Parathyroid adenoma (tissue), 2 donors: ENCODE data around the gene SPECC1.

Source experiments
- H2AFZ ChIP-seq: fragments of 300-600 bp; sonication (generic); one replicate; pipeline ENCODE4 v1.7.0; 2017; ENCODE audit warnings: antibody characterized with exemption, mild to moderate bottlenecking
- H3K27ac ChIP-seq: fragments of 300-600 bp; sonication (generic); one replicate; pipeline ENCODE4 v1.7.0; 2017
- H3K27me3 ChIP-seq: fragments of 300-600 bp; sonication (generic); one replicate; pipeline ENCODE4 v1.7.0; 2017; ENCODE audit warnings: low read length; ENCODE audit not compliant: control insufficient read depth, insufficient read depth
- H3K36me3 ChIP-seq: fragments of 300-600 bp; sonication (generic); one replicate; pipeline ENCODE4 v1.7.0; 2017; ENCODE audit warnings: low read length; ENCODE audit not compliant: control insufficient read depth, insufficient read depth
- H3K4me1 ChIP-seq: fragments of 300-600 bp; sonication (generic); one replicate; pipeline ENCODE4 v1.7.0; 2017; ENCODE audit warnings: control low read depth
- H3K4me2 ChIP-seq: fragments of 300-600 bp; sonication (generic); one replicate; pipeline ENCODE4 v1.7.0; 2017; ENCODE audit warnings: low read length
- H3K4me3 ChIP-seq: fragments of 300-600 bp; sonication (generic); one replicate; pipeline ENCODE4 v1.7.0; 2017; ENCODE audit warnings: low read depth, low read length
- H3K79me2 ChIP-seq: fragments of 300-600 bp; sonication (generic); one replicate; pipeline ENCODE4 v1.7.0; 2017; ENCODE audit warnings: control low read depth
- H3K9ac ChIP-seq: fragments of 300-600 bp; sonication (generic); one replicate; pipeline ENCODE4 v1.7.0; 2017; ENCODE audit warnings: mild to moderate bottlenecking
- H3K9me3 ChIP-seq: fragments of 300-600 bp; sonication (generic); one replicate; pipeline ENCODE4 v1.7.0; 2017; ENCODE audit warnings: low read length; ENCODE audit not compliant: control insufficient read depth
- TF ChIP-seq, protein P1 (sequence below): fragments of 300-600 bp; sonication (generic); IDR thresholded peaks from one replicate; pipeline ENCODE4 v1.7.0; 2017; ENCODE audit warnings: antibody characterized with exemption, mild to moderate bottlenecking
- donor health status: primary hyperparathyroidism.

SPECC1 gene

DNA sequence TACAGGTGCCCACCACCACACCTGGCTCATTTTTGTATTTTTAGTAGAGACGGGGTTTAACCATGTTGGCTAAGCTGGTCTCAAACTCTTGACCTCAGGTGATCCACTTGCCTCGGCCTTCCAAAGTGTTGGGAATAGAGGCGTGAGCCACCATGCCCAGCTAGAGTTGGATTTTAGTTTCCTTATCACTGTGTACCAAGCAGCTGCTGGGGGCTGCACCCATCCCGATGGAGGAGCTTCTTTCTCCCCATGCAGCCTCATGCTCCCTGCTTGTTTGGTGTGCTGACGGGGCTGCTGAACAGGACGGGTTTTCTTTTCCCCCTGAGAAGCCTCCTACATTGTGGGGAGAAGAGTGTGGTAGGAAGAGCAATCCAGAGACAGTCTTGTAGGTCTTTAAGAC, 285.0 kb downstream of the SPECC1 start:
- Histone ChIP-seq H3K4me3 (no peak overlapping the region), H3K27ac (no peak overlapping the region), H3K4me1 (no peaks in the 10 kb centered on the region), H3K79me2 (no peaks in the 10 kb centered on the region), H3K27me3 (no peaks in the 10 kb centered on the region), H3K9me3 (no peaks in the 10 kb centered on the region), H2AFZ (no peak overlapping the region), H3K36me3 (no peaks in the 10 kb centered on the region), H3K4me2 (no peak overlapping the region), H3K9ac (no peak overlapping the region)
- TF ChIP-seq, protein P1, sequence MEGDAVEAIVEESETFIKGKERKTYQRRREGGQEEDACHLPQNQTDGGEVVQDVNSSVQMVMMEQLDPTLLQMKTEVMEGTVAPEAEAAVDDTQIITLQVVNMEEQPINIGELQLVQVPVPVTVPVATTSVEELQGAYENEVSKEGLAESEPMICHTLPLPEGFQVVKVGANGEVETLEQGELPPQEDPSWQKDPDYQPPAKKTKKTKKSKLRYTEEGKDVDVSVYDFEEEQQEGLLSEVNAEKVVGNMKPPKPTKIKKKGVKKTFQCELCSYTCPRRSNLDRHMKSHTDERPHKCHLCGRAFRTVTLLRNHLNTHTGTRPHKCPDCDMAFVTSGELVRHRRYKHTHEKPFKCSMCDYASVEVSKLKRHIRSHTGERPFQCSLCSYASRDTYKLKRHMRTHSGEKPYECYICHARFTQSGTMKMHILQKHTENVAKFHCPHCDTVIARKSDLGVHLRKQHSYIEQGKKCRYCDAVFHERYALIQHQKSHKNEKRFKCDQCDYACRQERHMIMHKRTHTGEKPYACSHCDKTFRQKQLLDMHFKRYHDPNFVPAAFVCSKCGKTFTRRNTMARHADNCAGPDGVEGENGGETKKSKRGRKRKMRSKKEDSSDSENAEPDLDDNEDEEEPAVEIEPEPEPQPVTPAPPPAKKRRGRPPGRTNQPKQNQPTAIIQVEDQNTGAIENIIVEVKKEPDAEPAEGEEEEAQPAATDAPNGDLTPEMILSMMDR, result no peak

DNA sequence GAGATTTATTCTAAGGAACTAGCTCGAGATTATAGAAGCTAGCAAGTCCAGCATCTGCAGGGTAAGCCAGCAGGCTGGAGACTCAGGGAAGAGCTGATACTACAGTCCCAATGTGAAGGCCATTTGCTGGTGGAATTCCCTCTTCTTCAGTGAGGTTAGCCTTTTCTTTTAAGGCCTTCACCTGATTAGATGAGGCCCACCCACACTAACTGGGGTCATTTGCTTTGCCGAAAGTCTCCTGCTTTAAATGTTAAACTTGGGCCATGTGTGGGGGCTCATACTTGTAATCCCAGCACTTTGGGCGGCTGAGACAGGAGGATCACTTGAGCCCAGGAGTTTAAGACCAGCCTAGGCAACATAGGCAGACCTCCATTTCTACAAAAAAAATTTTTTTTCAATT, 289.9 kb downstream of the SPECC1 start:
- no peak overlapping the region for H3K27ac ChIP-seq
- TF ChIP-seq, protein P1, result no peak

DNA sequence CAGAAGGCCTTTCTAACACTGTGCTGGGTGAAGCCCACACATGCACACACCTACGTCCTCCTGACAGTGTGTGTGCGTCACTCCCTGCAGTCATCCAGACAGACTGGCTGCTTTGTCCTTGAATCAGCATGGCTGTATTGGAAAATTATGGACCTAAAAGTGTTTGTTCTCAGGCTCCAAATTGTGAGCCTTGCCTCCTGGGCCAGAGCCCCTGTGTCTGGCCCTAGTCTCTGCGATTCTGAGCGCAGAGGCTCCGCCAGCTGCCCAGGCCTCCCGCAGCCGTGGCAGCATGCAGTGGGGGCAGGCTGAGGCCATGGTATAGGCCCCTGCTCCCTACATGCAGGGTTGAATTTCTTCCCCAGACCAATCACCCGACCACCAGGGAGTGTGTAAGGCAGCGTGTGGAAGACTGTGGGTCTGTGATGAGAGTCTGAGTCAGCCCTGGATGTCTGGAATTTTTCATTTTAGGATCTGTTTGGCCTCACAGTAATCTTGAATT, 291.3 kb downstream of the SPECC1 start:
- TF ChIP-seq, protein P1, result no peak
- H3K4me2 ChIP-seq, result no peak overlapping the region
- H3K4me1 ChIP-seq, result no peaks in the 10 kb centered on the region
- H3K27ac ChIP-seq, result no peak overlapping the region
- H3K36me3 ChIP-seq, result no peaks in the 10 kb centered on the region
- no peaks in the 10 kb centered on the region for H3K79me2 ChIP-seq
- no peak overlapping the region for H3K9ac ChIP-seq
- no peak overlapping the region for H2AFZ ChIP-seq
- H3K4me3 ChIP-seq, result no peak overlapping the region
- H3K9me3 ChIP-seq, result no peaks in the 10 kb centered on the region
- no peaks in the 10 kb centered on the region for H3K27me3 ChIP-seq

More for the DNA sequence above, 289.9 kb downstream of the SPECC1 start:
- Histone ChIP-seq H3K79me2 (no peaks in the 10 kb centered on the region), H3K9me3 (no peaks in the 10 kb centered on the region), H3K36me3 (no peaks in the 10 kb centered on the region), H3K4me1 (no peaks in the 10 kb centered on the region), H3K27me3 (no peaks in the 10 kb centered on the region), H3K4me2 (no peak overlapping the region), H3K9ac (no peak overlapping the region), H2AFZ (no peak overlapping the region), H3K4me3 (no peak overlapping the region)

DNA sequence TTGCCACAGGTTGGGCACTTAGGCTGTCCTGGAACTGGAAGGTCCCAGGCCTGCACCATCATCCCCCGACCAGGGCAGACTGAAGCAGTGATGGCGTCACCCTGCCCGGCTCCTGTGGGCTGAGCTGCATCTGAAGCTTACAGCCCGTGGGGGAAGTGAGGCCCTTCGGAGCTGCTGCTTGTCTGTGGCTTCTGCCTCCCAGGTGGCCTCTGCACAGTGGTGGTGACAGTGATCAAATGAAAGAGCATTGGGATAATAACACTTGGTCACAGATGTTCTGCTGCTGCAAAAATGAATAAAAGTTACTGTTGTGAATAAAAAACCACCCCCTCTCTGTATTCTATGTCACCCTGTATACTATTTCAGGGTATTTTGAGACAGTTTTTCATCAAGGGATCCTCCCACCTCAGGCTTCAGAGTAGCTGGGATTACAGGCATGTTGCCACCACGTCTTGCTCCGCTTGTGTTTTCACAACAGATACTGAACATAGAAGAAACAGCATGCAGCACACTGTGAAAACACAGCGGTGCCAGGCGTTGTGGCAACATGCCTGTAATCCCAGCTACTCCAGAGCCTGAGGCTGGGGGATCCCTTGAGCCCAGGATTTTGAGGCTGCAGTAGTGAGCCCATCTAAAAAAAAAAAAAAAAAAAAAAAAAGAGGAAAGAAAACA, 293.2 kb downstream of the SPECC1 start:
- H3K4me3 ChIP-seq, result no peak overlapping the region
- H3K4me2 ChIP-seq, result no peak overlapping the region
- H2AFZ ChIP-seq, result no peak overlapping the region
- TF ChIP-seq, protein P1, result no peak
- no peaks in the 10 kb centered on the region for H3K36me3 ChIP-seq
- no peaks in the 10 kb centered on the region for H3K4me1 ChIP-seq
- H3K9ac ChIP-seq, result no peak overlapping the region
- no peak overlapping the region for H3K27ac ChIP-seq
- H3K79me2 ChIP-seq, result no peaks in the 10 kb centered on the region
- no peaks in the 10 kb centered on the region for H3K27me3 ChIP-seq
- H3K9me3 ChIP-seq, result no peaks in the 10 kb centered on the region

DNA sequence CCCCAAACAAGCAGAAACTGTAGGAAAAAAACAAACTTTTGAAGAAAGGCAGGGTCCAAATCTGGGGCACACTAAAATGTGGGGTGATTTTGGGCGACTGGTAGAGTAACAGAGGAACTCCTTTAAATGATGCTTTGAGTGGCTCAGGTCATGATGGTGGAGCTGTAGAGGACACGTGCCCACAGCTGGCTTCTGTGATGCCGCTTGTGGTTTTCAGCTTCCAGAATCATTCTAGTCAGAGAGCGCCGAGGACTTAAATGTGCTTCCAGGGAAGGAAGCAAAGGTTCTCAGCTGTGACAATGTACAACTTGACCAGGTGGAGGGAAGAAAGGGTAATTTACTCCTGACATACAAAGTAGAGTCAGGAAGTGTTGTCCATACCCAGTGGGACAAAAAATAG, 295.8 kb downstream of the SPECC1 start:
- TF ChIP-seq, protein P1, result no peak
- Histone ChIP-seq H3K4me1 (no peaks in the 10 kb centered on the region), H3K4me2 (no peak overlapping the region), H3K4me3 (no peak overlapping the region), H3K9ac (no peak overlapping the region), H3K27ac (no peak overlapping the region), H3K9me3 (no peaks in the 10 kb centered on the region), H3K79me2 (no peaks in the 10 kb centered on the region), H2AFZ (no peak overlapping the region), H3K36me3 (peaks cover 3% of the 10 kb centered on the region), H3K27me3 (no peaks in the 10 kb centered on the region)
